Keratinocyte (primary cell): ENCODE measurements around the gene ARPP19. TPM values are rescaled to one million over a fixed set of nuclear protein-coding genes. Genes with fewer than 3 reads are reported as not detected.
"Not testable (repeated sequence)": the region's sequence is repeated elsewhere in the genome, so short reads cannot be mapped to it uniquely, and the experiment has no call there.

Source experiments
- DNase-seq: peaks from one replicate; pipeline ENCODE4 v3.0.0-alpha.2; 2011; ENCODE audit warnings: low read depth, missing footprints, low spot score
- FAIRE-seq: peaks from 2 replicates; lab custom pipeline; 2011; peaks lifted over from hg19 to GRCh38; lab: Jason Lieb, UNC
- H2AFZ ChIP-seq: 2 replicates; pipeline ENCODE4 v1.6.0; 2012; ENCODE audit warnings: low read length, control low read depth, inconsistent platforms; ENCODE audit not compliant: control insufficient read depth
- H3K27ac ChIP-seq: 2 replicates; pipeline ENCODE4 v1.5.1; 2011; ENCODE audit warnings: low read length; ENCODE audit not compliant: control insufficient read depth, insufficient read depth
- H3K27me3 ChIP-seq: 3 replicates; pipeline ENCODE4 v1.6.0; 2011; ENCODE audit warnings: low read length; ENCODE audit not compliant: control insufficient read depth, insufficient read depth; ENCODE audit errors: extremely low read depth
- H3K36me3 ChIP-seq, 2 experiments: 2 replicates in 1 of 2; 3 replicates in 1 of 2; pipeline ENCODE4 v1.5.1; 2011; ENCODE audit warnings: low read length in 2 of 2, mild to moderate bottlenecking in 1 of 2; ENCODE audit not compliant: control insufficient read depth in 2 of 2, insufficient read depth in 2 of 2; ENCODE audit errors: extremely low read depth in 1 of 2
- H3K4me1 ChIP-seq: 3 replicates; pipeline ENCODE4 v1.5.1; 2011; ENCODE audit warnings: low read length; ENCODE audit not compliant: control insufficient read depth, insufficient read depth; ENCODE audit errors: extremely low read depth
- H3K4me2 ChIP-seq: 3 replicates; pipeline ENCODE4 v1.6.0; 2011; ENCODE audit warnings: low read depth, low read length; ENCODE audit not compliant: control insufficient read depth, insufficient read depth; ENCODE audit errors: extremely low read depth
- H3K4me3 ChIP-seq, 3 experiments: fragments of 200-600 bp in 1 of 3; sonication (generic) in 1 of 3; 2 replicates in 2 of 3; 3 replicates in 1 of 3; pipeline ENCODE4 v1.5.1; 2011 to 2016; ENCODE audit warnings: low read length in 3 of 3, mild to moderate bottlenecking in 3 of 3, control low read depth in 2 of 3, inconsistent platforms in 1 of 3, low read depth in 1 of 3, mixed read lengths in 1 of 3, mixed run types in 1 of 3, moderate library complexity in 1 of 3; ENCODE audit not compliant: control insufficient read depth in 2 of 3, insufficient read depth in 2 of 3; ENCODE audit errors: extremely low read depth in 1 of 3
- H3K79me2 ChIP-seq: 2 replicates; pipeline ENCODE4 v1.6.0; 2012; ENCODE audit warnings: low read length; ENCODE audit not compliant: control insufficient read depth, insufficient read depth
- H3K9ac ChIP-seq: 3 replicates; pipeline ENCODE4 v1.6.0; 2011; ENCODE audit warnings: low read length; ENCODE audit not compliant: control insufficient read depth, insufficient read depth; ENCODE audit errors: extremely low read depth
- H3K9me1 ChIP-seq: 3 replicates; pipeline ENCODE4 v1.6.0; 2011; ENCODE audit warnings: low read length; ENCODE audit not compliant: control insufficient read depth, insufficient read depth; ENCODE audit errors: extremely low read depth
- H3K9me3 ChIP-seq: 2 replicates; pipeline ENCODE4 v1.5.1; 2012; ENCODE audit warnings: low read depth, low read length; ENCODE audit not compliant: control insufficient read depth
- H4K20me1 ChIP-seq: 3 replicates; pipeline ENCODE4 v1.6.0; 2011; ENCODE audit warnings: low read length; ENCODE audit not compliant: control insufficient read depth, insufficient read depth; ENCODE audit errors: extremely low read depth
- EZH2 ChIP-seq: IDR thresholded peaks from one replicate; pipeline ENCODE4 v1.6.1; 2012; ENCODE audit warnings: inconsistent platforms, mild to moderate bottlenecking, low read length, moderate library complexity
- dilution Hi-C: fragments of 300-500 bp; cut with MboI; formaldehyde crosslinking; loops from one replicate; pipeline ENCODE4 v1.7.0; 2020; ENCODE audit warnings: low sequenced_read_pairs; ENCODE audit not compliant: extremely low pct_ligation_motif_present
- polyA plus RNA-seq, 5 experiments: library from polyadenylated mRNA; depleted of rRNA in 3 of 5; stranded (reverse) in 3 of 5; stranded (forward) in 1 of 5; unstranded in 1 of 5; fragments of >200 nt; gene quantifications; 1 replicate in 1 of 5; 2 replicates in 3 of 5; 3 replicates in 1 of 5; pipeline versions ENCODE4 v1.2.1 to v1.2.3, GENCODE V29; 2011 to 2012; ENCODE audit warnings: missing spikeins in 2 of 5, low read depth in 1 of 5, low replicate concordance in 1 of 5
- TF ChIP-seq, protein P1 (sequence below), 3 experiments: IDR thresholded peaks in 1 of 3; conservative IDR thresholded peaks in 1 of 3; optimal IDR thresholded peaks in 1 of 3; 2 replicates in 2 of 3; 3 replicates in 1 of 3; pipeline versions ENCODE3 to v1.5.1; 2011; ENCODE audit warnings: low read length in 3 of 3, mild to moderate bottlenecking in 3 of 3, moderate library complexity in 2 of 3, control low read depth in 1 of 3, inconsistent platforms in 1 of 3; ENCODE audit not compliant: insufficient read depth in 2 of 3; ENCODE audit errors: extremely low read depth in 1 of 3

Gene ARPP19
- polyA plus RNA-seq, 1 donor (not counting 4 experiments of a cell fraction or from before 2014, with no cell fraction given), result 128 TPM

DNA sequence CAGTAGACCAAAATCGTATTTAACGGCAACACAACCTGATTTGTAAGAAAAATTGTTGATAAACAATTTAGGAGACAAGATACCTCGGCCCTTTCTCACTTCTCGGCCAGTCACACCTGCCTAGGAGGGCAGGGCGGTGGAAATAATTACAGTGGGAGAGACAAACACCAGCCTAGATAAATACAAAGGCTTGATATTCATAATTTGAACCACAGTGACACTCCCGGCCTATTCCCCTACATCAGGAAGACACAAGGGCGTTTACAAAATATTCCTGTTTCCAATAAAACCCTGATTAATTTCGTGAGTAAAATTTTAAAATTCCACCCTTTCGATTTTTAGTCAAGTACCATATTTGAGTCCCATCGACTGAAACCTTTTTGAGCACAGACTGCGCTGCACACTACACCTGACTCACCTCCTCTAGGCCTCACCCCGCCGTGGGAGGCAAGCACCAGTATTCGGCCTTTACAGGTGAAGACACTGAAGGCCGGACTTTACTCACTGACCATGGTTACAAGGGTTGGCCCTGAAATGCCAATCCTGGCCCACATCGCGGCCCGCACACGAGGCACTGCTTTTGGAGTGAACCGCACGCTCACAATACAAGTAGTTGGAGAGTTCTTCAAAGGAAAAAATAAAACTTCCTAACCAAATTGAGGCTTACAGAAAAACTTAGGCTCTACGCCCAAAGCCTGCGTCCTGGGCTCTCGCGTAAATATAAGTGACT lies 794 bp downstream of the ARPP19 start:
- H3K36me3 ChIP-seq, result peaks cover 0 to 4% of the 10 kb centered on the region in 2 experiments
- no peak for TF ChIP-seq EZH2
- TF ChIP-seq, protein P1, sequence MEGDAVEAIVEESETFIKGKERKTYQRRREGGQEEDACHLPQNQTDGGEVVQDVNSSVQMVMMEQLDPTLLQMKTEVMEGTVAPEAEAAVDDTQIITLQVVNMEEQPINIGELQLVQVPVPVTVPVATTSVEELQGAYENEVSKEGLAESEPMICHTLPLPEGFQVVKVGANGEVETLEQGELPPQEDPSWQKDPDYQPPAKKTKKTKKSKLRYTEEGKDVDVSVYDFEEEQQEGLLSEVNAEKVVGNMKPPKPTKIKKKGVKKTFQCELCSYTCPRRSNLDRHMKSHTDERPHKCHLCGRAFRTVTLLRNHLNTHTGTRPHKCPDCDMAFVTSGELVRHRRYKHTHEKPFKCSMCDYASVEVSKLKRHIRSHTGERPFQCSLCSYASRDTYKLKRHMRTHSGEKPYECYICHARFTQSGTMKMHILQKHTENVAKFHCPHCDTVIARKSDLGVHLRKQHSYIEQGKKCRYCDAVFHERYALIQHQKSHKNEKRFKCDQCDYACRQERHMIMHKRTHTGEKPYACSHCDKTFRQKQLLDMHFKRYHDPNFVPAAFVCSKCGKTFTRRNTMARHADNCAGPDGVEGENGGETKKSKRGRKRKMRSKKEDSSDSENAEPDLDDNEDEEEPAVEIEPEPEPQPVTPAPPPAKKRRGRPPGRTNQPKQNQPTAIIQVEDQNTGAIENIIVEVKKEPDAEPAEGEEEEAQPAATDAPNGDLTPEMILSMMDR (optimal IDR thresholded peaks at IDR 0.05 in 1 of 3, IDR thresholded peaks at IDR 0.05 in 1 of 3, conservative IDR thresholded peaks at IDR 0.05 in 1 of 3; ENCODE audit: extremely low read depth in 1 of 3, insufficient read depth in 2 of 3, low read length in 3 of 3), result no peak
- H2AFZ ChIP-seq, result peak overlapping the region; percentile 75
- no peaks in the 10 kb centered on the region for H3K9me1 ChIP-seq
- peaks cover 8% of the 10 kb centered on the region for H3K4me1 ChIP-seq
- H3K9ac ChIP-seq, result peak overlapping the region; percentile 98
- FAIRE-seq (no peak), DNase-seq (no peak)
- H3K4me3 ChIP-seq, result peak overlapping the region; percentile 78 to 94 (median 89)
- peak overlapping the region; percentile 97 for H3K4me2 ChIP-seq
- dilution Hi-C loops, result no loop called here
- peaks cover 12% of the 10 kb centered on the region for H4K20me1 ChIP-seq
- H3K27ac ChIP-seq, result peak overlapping the region; percentile 97
- no peaks in the 10 kb centered on the region for H3K27me3 ChIP-seq
- no peaks in the 10 kb centered on the region for H3K9me3 ChIP-seq
- peaks cover 57% of the 10 kb centered on the region for H3K79me2 ChIP-seq

DNA sequence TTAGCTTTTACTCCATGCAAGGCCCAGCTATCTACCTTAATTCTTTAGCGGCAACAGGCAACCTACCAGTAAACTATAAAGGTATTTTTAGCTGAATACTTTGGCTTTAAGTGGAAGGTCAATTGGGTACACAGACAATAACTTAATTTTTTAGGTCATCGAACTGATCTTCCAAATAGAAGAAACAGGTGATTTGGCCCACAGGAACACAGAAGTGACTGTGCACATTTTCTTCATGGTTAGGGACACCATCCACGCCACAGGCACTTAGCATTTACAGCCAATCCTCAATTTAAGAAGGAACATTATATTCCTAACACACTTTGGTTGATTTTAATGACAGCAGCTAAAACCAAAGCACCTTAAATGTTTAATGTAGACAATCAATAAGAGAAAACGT lies 1.9 kb downstream of the ARPP19 start:
- H3K79me2 ChIP-seq, result peaks cover 68% of the 10 kb centered on the region
- peaks cover 0 to 4% of the 10 kb centered on the region in 2 experiments for H3K36me3 ChIP-seq
- peak overlapping the region; percentile 98 for H3K9ac ChIP-seq
- no peak overlapping the region for H2AFZ ChIP-seq
- peak overlapping the region; percentile 78 to 94 (median 89) for H3K4me3 ChIP-seq
- no peak for FAIRE-seq
- TF ChIP-seq, protein P1 (optimal IDR thresholded peaks at IDR 0.05 in 1 of 3, IDR thresholded peaks at IDR 0.05 in 1 of 3, conservative IDR thresholded peaks at IDR 0.05 in 1 of 3; ENCODE audit: extremely low read depth in 1 of 3, insufficient read depth in 2 of 3, low read length in 3 of 3), result no peak
- no peak for TF ChIP-seq EZH2
- H3K9me1 ChIP-seq, result no peaks in the 10 kb centered on the region
- H3K4me1 ChIP-seq, result peaks cover 8% of the 10 kb centered on the region
- dilution Hi-C loops, result no loop called here
- no peaks in the 10 kb centered on the region for H3K9me3 ChIP-seq
- no peak for DNase-seq
- H3K27ac ChIP-seq, result peak overlapping the region; percentile 97
- peaks cover 12% of the 10 kb centered on the region for H4K20me1 ChIP-seq
- H3K27me3 ChIP-seq, result no peaks in the 10 kb centered on the region
- H3K4me2 ChIP-seq, result peak overlapping the region; percentile 97

DNA sequence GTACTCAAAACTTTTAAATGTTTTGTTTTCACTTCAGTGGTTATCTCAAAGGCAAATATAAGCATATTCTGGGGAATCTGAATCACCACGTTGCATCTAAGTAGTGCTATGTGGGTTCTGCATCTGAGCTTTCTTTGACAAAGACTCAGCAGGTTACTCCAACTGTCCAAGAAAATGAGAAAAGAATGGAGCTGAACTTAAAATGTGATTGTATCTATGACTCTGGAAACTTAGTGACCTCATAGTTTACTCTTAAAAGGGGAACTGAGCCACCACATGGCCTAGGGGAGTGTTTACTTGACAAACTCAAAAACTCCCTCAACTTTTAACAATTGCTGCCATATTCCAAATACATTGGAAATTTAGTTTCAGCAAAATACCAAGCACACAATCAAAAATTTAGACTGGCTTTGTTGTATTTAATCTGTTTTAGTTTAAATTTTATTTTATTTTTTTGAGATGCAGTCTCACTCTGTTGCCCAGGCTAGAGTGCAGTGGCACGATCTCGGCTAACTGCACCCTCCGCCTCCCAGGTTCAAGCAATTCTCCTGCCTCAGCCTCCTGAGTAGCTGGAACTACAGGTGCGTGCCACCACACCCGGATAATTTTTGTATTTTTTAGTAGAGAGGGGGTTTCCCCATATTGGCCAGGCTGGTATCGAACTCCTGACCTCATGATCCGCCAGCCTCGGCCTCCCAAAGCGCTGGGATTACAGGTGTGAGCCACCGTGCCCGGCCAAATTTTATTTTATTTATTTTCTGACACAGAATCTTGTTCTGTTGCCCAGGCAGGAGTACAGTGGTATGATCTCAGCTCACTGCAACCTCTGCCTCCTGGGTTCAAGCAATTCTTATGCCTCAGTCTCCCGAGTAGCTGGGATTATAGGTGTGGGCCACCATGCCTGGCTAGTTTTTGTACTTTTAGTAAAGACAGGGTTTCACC lies 3.1 kb downstream of the ARPP19 start:
- peaks cover 11% of the 10 kb centered on the region for H3K4me1 ChIP-seq
- dilution Hi-C loops, FAIRE-seq: not testable (repeated sequence)

More for the DNA sequence above, 3.1 kb downstream of the ARPP19 start:
- H3K36me3 ChIP-seq, H3K9me1 ChIP-seq, H3K27me3 ChIP-seq, H2AFZ ChIP-seq, H3K4me3 ChIP-seq, DNase-seq, H3K9me3 ChIP-seq, H3K27ac ChIP-seq, H3K9ac ChIP-seq: not testable (repeated sequence)
- peaks cover 80% of the 10 kb centered on the region for H3K79me2 ChIP-seq
- H3K4me2 ChIP-seq, result peak overlapping the region; percentile 23
- H4K20me1 ChIP-seq, result peaks cover 12% of the 10 kb centered on the region
